Astrocyte (in vitro differentiated cells and primary cell): ENCODE data around the gene KPNA1.

Source experiments
- CTCF ChIP-seq: IDR thresholded peaks from 2 replicates; pipeline ENCODE4 v1.5.1; 2011; ENCODE audit warnings: low read depth, mild to moderate bottlenecking, inconsistent platforms, low read length, moderate library complexity; ENCODE audit not compliant: insufficient read depth
- EZH2 ChIP-seq: IDR thresholded peaks from 2 replicates; pipeline ENCODE4 v1.6.1; 2012; ENCODE audit warnings: mild to moderate bottlenecking, low read length, inconsistent platforms; ENCODE audit not compliant: insufficient read depth

GRCh38 chr3:122390665-122391064, 124.1 kb downstream of the KPNA1 start:
- TF ChIP-seq CTCF, result no peak
- no peak for TF ChIP-seq EZH2
